RPMI7951 (cell line): ENCODE measurements around the gene STX11. TPM values are rescaled to one million over a fixed set of nuclear protein-coding genes. Genes with fewer than 3 reads are reported as not detected.
A peak's percentile ranks its signal among the peaks of the same experiment; 100 is the strongest.

Experiments used
- DNase-seq: peaks from one replicate; pipeline ENCODE4 v3.0.0-alpha.2; 2012; ENCODE audit warnings: low read depth
- total RNA-seq: library from RNA; depleted of rRNA; stranded (reverse); fragments of >200 nt; shearing (Covaris generic); gene quantifications from 2 replicates; pipeline ENCODE4 v1.2.3, GENCODE V29; 2014; rRNA removed

STX11 gene
- total RNA-seq, 1 experiment from 2014 or later: 0.96 TPM

- DNase-seq: no peak
Measured at GRCh38 chr6:144214622-144215401, 64.5 kb downstream of the STX11 start.

GRCh38 chr6:144215402-144215931 is 65.2 kb downstream of the STX11 start:
- peak; percentile 57 for DNase-seq

DNA sequence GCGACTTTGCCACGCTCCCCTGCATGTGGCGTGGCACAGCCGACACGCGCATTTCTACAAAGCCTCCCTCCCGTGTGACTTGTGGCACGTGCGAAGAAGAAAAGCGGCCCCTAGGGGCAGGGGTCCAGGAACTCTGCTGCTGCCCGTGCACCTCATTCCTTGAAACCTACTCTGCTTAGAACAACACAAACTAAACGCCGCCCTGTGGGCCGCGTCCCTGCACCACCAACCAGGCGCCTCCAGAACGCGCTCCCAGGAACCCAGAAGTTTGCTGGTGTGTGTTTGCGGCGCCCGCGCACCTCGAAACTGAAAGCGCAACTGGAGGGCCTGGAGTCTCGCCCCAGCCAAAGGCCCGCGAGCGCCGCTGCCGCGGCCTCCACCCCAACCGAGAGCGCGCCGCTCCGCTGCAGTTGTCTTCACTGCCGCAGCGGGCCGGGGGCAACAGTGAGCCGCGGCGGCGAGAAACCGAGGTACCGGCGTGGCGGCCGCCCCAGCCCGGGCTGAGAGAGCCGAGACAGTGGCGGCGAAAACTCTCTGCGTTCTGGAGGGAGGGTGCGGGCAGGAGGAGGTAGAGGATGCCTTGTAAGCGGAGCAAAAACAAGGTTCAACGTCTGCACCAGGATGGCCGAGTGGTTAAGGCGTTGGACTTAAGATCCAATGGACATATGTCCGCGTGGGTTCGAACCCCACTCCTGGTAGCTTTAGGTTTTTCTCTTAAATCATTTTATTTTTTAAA is 65.8 kb downstream of the STX11 start:
- DNase-seq: peak; percentile 95

GRCh38 chr6:144216668-144217218 is 66.4 kb downstream of the STX11 start:
- DNase-seq: no peak

DNA sequence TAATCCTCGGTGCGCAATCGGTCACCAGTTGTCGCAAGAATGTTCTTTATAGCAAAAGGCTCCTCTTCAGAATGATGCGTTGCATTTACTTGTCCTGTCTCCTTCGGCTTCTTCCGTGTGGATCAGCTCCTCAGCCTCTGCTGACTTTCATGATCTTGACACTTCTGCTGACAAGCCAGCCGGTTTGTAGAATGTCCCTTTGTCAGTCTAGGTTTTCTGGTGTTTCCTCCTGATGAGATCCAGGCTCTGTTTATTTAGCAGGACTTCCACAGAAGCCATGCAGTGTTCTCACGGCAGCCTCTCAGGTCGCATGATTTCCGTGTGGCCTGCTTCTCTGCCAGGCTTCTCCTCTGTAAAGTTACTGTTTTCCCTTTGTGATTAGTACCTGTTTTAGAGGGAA is 66.9 kb downstream of the STX11 start:
- peak; percentile 35 for DNase-seq

- no peak for DNase-seq
Measured at GRCh38 chr6:144217797-144218196, 67.5 kb downstream of the STX11 start.

- peak; percentile 62 for DNase-seq
Measured at GRCh38 chr6:144219056-144219685, 68.9 kb downstream of the STX11 start.

GRCh38 chr6:144220031-144220790 is 69.9 kb downstream of the STX11 start:
- DNase-seq: no peak

GRCh38 chr6:144223686-144224085 is 73.4 kb downstream of the STX11 start:
- DNase-seq: no peak

GRCh38 chr6:144231721-144232120 is 81.4 kb downstream of the STX11 start:
- no peak for DNase-seq

DNA sequence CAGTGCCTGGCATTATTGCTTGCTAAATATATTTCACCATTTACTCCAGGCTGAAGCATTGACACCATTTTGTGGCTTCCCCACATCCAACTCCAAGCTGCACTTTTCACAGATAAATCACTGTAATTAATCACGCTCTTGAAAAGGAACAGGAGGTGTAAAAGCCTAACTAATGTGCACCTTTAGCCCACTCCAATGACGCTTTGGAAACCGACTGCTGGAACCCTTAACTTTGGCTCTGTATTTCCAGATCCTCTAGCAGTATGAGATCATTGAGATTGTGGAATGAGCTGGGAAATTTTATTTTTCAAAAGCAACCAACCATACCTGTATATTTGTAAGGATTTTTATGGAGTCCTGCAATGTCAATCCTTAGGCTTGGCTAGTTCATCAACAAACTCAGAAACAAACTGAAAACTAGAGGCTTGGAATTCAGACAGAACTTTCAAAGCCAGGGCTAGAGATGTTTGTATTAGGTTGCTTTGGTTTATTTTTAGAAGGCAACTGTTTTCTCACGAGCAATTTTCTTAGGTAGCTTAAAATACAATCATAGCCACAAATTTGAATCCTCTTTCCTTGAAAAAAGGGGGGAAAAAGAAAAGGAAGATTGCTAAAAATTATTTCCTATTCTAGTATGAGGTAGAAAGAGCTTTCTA is 82.0 kb downstream of the STX11 start:
- DNase-seq: no peak

- DNase-seq: no peak
Measured at GRCh38 chr6:144232832-144233230, 82.5 kb downstream of the STX11 start.

GRCh38 chr6:144234399-144234798 is 84.1 kb downstream of the STX11 start:
- no peak for DNase-seq

DNA sequence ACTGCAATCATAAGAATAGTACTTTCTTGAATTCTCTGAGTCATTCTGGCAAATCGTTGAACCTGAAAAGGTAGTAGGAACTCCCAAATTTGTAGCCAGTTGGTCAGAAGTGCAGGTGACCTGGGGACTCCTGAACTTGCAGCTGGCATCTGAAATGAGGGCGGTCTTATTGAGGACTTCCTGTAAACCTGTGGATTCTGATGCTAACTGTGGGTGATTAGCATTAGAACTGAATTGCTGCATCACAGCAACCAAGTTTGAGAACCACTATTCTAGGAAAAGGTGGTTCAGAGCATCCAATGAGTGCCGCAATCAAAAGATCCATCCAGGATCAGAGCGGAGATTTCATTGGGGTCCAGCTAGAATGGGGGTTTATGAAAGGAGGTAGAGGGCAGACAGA is 84.6 kb downstream of the STX11 start:
- DNase-seq: no peak

Other genes starting within 250 kb of the STX11 start
- gene PLAGL1, start 142.3 kb upstream of the STX11 start, total RNA-seq: 6.4 and 10.1 TPM in 2 replicates
- 264 and 311 TPM in 2 replicates for gene SF3B5, start 54.9 kb upstream of the STX11 start, total RNA-seq
- gene UTRN, start 134.8 kb downstream of the STX11 start, total RNA-seq: 54.3 and 70.0 TPM in 2 replicates